ENCODE measurements around the gene IRX2. TPM values are rescaled to one million over a fixed set of nuclear protein-coding genes. Genes with fewer than 3 reads are reported as not detected.

Gene IRX2
- total RNA-seq, 2 donors from 2014 or later, result not detected

- Mint-ChIP-seq H3K36me3 (ENCODE audit: low read depth) (no peaks in the 10 kb centered on the region), H3K4me1 (no peaks in the 10 kb centered on the region), H3K27me3 (peaks cover 3% of the 10 kb centered on the region), H3K27ac (no peak overlapping the region), H3K9me3 (no peaks in the 10 kb centered on the region), H3K4me3 (no peak overlapping the region)
- no peak for ATAC-seq (replicated peaks)
These were observed 46.5 kb downstream of the IRX2 start for GRCh38 chr5:2704806-2705645.

DNA sequence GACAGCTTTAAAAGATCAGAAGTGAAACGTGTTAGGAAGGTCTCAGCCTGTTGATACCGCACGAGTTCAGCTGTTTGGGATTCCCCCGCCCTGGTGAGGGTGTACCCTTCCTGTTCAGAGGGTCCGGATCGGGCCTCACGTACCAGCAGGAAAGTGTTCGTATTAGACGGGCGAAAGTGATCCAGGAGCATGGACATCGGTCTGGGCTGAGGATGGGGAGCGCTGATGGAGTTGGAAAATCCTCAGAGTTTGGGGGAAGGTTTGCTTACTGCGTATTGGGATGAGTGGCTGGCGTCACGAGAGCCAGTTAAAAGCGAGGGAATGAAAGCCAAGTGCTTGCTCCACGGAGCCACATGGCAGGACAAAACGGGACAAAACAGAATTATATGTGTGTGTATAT, 47.4 kb downstream of the IRX2 start:
- Mint-ChIP-seq H3K27me3 (peaks cover 3% of the 10 kb centered on the region), H3K4me3 (no peak overlapping the region), H3K36me3 (ENCODE audit: low read depth) (no peaks in the 10 kb centered on the region), H3K27ac (no peak overlapping the region), H3K9me3 (no peaks in the 10 kb centered on the region), H3K4me1 (no peaks in the 10 kb centered on the region)
- no peak for ATAC-seq (replicated peaks)

GRCh38 chr5:2703615-2704014, 47.9 kb downstream of the IRX2 start:
- peaks cover 3% of the 10 kb centered on the region for H3K27me3 Mint-ChIP-seq

DNA sequence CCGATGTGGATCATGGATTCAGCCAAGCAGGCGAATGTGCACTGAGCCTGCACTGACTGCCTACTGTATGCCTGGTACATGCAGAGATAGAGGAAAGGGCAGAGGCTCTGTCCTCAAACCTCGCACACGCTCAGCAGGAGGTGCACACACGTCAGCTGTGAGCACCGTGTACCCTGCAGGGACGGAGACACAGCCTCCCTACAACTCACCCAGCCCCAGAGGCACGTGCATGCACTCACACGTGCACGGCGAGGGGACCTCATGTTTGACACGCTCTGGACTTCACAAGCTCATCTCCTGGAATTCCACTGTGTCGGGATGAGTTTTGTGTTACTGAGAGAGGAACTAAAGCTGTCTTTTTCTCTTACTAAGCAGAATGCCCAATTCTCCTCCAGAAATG, 48.4 kb downstream of the IRX2 start:
- no peak for ATAC-seq (replicated peaks)
- H3K4me3 Mint-ChIP-seq, result no peak overlapping the region
- no peaks in the 10 kb centered on the region for H3K4me1 Mint-ChIP-seq
- H3K36me3 Mint-ChIP-seq (ENCODE audit: low read depth), result no peaks in the 10 kb centered on the region
- no peak overlapping the region for H3K27ac Mint-ChIP-seq
- H3K9me3 Mint-ChIP-seq, result peaks cover 4% of the 10 kb centered on the region
- H3K27me3 Mint-ChIP-seq, result peaks cover 3% of the 10 kb centered on the region

More at GRCh38 chr5:2703615-2704014, 47.9 kb downstream of the IRX2 start:
- Mint-ChIP-seq H3K4me3 (no peak overlapping the region), H3K9me3 (peaks cover 4% of the 10 kb centered on the region), H3K4me1 (no peaks in the 10 kb centered on the region), H3K36me3 (ENCODE audit: low read depth) (no peaks in the 10 kb centered on the region), H3K27ac (no peak overlapping the region)
- ATAC-seq (replicated peaks), result no peak

DNA sequence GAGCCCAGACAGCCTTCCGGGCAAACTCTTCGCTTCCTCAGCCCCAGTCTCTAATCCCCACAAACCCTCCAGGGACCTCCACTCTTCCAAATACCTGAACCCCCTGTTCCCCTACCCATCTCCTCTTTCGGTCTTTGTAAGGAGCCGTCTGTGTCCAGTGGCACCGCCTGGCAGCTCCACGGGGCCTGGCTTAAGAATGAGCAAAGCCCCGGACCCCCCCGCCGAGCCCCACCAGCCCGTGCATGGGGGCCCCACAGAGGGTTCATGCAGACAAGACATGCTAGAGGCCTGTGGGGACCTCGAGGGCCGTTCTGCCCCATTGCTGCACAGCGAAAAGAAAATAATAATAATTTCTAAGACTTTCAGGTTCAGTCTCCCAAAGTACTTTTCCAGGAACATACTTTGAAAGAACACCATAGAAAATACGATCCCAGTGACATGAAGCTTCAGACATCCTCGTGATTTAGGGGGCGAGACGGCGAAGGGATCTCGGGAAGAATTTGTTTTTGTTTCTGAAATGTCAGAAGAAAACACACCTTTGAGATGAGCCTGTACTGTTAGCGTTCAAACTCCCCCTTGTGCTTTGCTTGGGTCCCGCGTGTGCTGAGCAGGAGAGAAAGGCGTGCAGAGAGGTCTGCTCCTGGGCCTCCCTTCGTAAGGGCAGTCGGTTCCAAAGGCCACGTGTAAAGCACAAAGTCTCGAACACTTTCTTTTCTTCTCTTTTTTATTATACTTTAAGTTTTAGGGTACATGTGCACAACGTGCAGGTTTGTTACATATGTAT, 49.2 kb downstream of the IRX2 start:
- peaks cover 7% of the 10 kb centered on the region for H3K9me3 Mint-ChIP-seq

GRCh38 chr5:2701592-2701991, 49.9 kb downstream of the IRX2 start:
- Mint-ChIP-seq H3K27me3 (peaks cover 3% of the 10 kb centered on the region), H3K27ac (no peak overlapping the region), H3K9me3 (peaks cover 9% of the 10 kb centered on the region), H3K4me3 (no peak overlapping the region), H3K36me3 (ENCODE audit: low read depth) (no peaks in the 10 kb centered on the region), H3K4me1 (no peaks in the 10 kb centered on the region)
- no peak for ATAC-seq (replicated peaks)

More for the DNA sequence above, 49.2 kb downstream of the IRX2 start:
- no peak overlapping the region for H3K4me3 Mint-ChIP-seq
- no peak overlapping the region for H3K27ac Mint-ChIP-seq
- no peaks in the 10 kb centered on the region for H3K36me3 Mint-ChIP-seq (ENCODE audit: low read depth)
- ATAC-seq (replicated peaks), result no peak
- H3K4me1 Mint-ChIP-seq, result no peaks in the 10 kb centered on the region
- H3K27me3 Mint-ChIP-seq, result peaks cover 3% of the 10 kb centered on the region

GRCh38 chr5:2700876-2701275, 50.6 kb downstream of the IRX2 start:
- no peak for ATAC-seq (replicated peaks)

GRCh38 chr5:2699686-2700085, 51.8 kb downstream of the IRX2 start:
- Mint-ChIP-seq H3K27ac (no peak overlapping the region), H3K4me1 (no peaks in the 10 kb centered on the region), H3K4me3 (no peak overlapping the region), H3K36me3 (ENCODE audit: low read depth) (no peaks in the 10 kb centered on the region), H3K9me3 (peaks cover 14% of the 10 kb centered on the region), H3K27me3 (peaks cover 3% of the 10 kb centered on the region)
- ATAC-seq (replicated peaks), result no peak

More at GRCh38 chr5:2700876-2701275, 50.6 kb downstream of the IRX2 start:
- no peaks in the 10 kb centered on the region for H3K36me3 Mint-ChIP-seq (ENCODE audit: low read depth)
- no peak overlapping the region for H3K27ac Mint-ChIP-seq
- H3K4me3 Mint-ChIP-seq, result no peak overlapping the region
- peaks cover 3% of the 10 kb centered on the region for H3K27me3 Mint-ChIP-seq
- H3K9me3 Mint-ChIP-seq, result peaks cover 9% of the 10 kb centered on the region
- H3K4me1 Mint-ChIP-seq, result no peaks in the 10 kb centered on the region

- no peak overlapping the region for H3K27ac Mint-ChIP-seq
- H3K4me1 Mint-ChIP-seq, result no peaks in the 10 kb centered on the region
- ATAC-seq (replicated peaks), result no peak
- no peaks in the 10 kb centered on the region for H3K36me3 Mint-ChIP-seq (ENCODE audit: low read depth)
- H3K4me3 Mint-ChIP-seq, result no peak overlapping the region
- H3K27me3 Mint-ChIP-seq, result peaks cover 3% of the 10 kb centered on the region
- H3K9me3 Mint-ChIP-seq, result peaks cover 14% of the 10 kb centered on the region
These were observed 52.2 kb downstream of the IRX2 start for GRCh38 chr5:2699231-2699630.

GRCh38 chr5:2698581-2698980, 52.9 kb downstream of the IRX2 start:
- Mint-ChIP-seq H3K4me1 (no peaks in the 10 kb centered on the region), H3K9me3 (peaks cover 14% of the 10 kb centered on the region), H3K27ac (no peak overlapping the region), H3K4me3 (no peak overlapping the region), H3K36me3 (ENCODE audit: low read depth) (no peaks in the 10 kb centered on the region), H3K27me3 (no peaks in the 10 kb centered on the region)
- no peak for ATAC-seq (replicated peaks)

GRCh38 chr5:2697446-2698200, 53.9 kb downstream of the IRX2 start:
- Mint-ChIP-seq H3K36me3 (ENCODE audit: low read depth) (no peaks in the 10 kb centered on the region), H3K9me3 (peaks cover 14% of the 10 kb centered on the region), H3K27me3 (no peaks in the 10 kb centered on the region), H3K27ac (no peak overlapping the region), H3K4me1 (no peaks in the 10 kb centered on the region), H3K4me3 (no peak overlapping the region)
- ATAC-seq (replicated peaks), result no peak

- ATAC-seq (replicated peaks), result no peak
- H3K4me1 Mint-ChIP-seq, result no peaks in the 10 kb centered on the region
- H3K36me3 Mint-ChIP-seq (ENCODE audit: low read depth), result no peaks in the 10 kb centered on the region
- H3K27ac Mint-ChIP-seq, result no peak overlapping the region
- peaks cover 14% of the 10 kb centered on the region for H3K9me3 Mint-ChIP-seq
- H3K27me3 Mint-ChIP-seq, result no peaks in the 10 kb centered on the region
- H3K4me3 Mint-ChIP-seq, result no peak overlapping the region
These were observed 54.4 kb downstream of the IRX2 start for GRCh38 chr5:2697041-2697440.

Data from activated T-helper 17 cell treated with anti-CD3 and anti-CD28 coated beads, Interleukin-2, amount 50 U/mL, for 72 hours (primary cell).